ENCODE measurements around the gene CELA2B.
"Not testable (repeated sequence)": the region's sequence is repeated elsewhere in the genome, so short reads cannot be mapped to it uniquely, and the experiment has no call there.

GRCh38 chr1:15469821-15470448 lies 6.0 kb upstream of the CELA2B start:
- not testable (repeated sequence) for TF ChIP-seq EZH2 (IDR thresholded peaks at IDR 0.05; ENCODE audit: low read depth); CTCF (conservative IDR thresholded peaks at IDR 0.05)

Data from PC-9 (cell line).